Endothelial cell of umbilical vein (primary cell): ENCODE measurements around the gene AGT. TPM values are rescaled to one million over a fixed set of nuclear protein-coding genes. Genes with fewer than 3 reads are reported as not detected.

ENCODE experiments used
- BruUV-seq: library from RNA; stranded (reverse); fragments of 400-500 nt; replicated peaks from 2 replicates; lab custom pipeline; 2021; lab: Mats Ljungman, UMichigan
- CTCF ChIA-PET: fragments of 300-600, 350-600 bp; sonication (Branson Sonifier 250); formaldehyde crosslinking; loops from one replicate; lab custom pipeline; 2021; ENCODE audit warnings: antibody characterized with exemption, inconsistent platforms; lab: Charles Lee
- POLR2A ChIA-PET: fragments of 300-600, 350-600 bp; sonication (Branson Sonifier 250); formaldehyde crosslinking; loops from one replicate; lab custom pipeline; 2021; ENCODE audit warnings: antibody characterized with exemption, inconsistent platforms; lab: Charles Lee
- DNase-seq: peaks from one replicate; pipeline ENCODE4 v3.0.0-alpha.2; 2011; ENCODE audit warnings: low read depth, low spot score
- FAIRE-seq: peaks from 2 replicates; lab custom pipeline; 2011; peaks lifted over from hg19 to GRCh38; lab: Jason Lieb, UNC
- H2AFZ ChIP-seq: 2 replicates; pipeline ENCODE4 v1.6.0; 2012; ENCODE audit warnings: low read depth, low read length, control low read depth, inconsistent platforms
- H3K27ac ChIP-seq: 2 replicates; pipeline ENCODE4 v1.5.1; 2011; ENCODE audit warnings: low read depth, mild to moderate bottlenecking, control low read depth, low read length, moderate library complexity; ENCODE audit not compliant: insufficient read depth
- H3K27me3 ChIP-seq, 2 experiments: 2 replicates each; pipeline versions ENCODE4 v1.6.0 to v1.6.1; 2011; ENCODE audit warnings: low read length in 2 of 2, mixed read lengths in 1 of 2; ENCODE audit not compliant: control insufficient read depth in 2 of 2, insufficient read depth in 2 of 2
- H3K36me3 ChIP-seq, 2 experiments: 2 replicates in 1 of 2; 3 replicates in 1 of 2; pipeline ENCODE4 v1.5.1; 2011; ENCODE audit warnings: low read length in 2 of 2, mild to moderate bottlenecking in 1 of 2, moderate library complexity in 1 of 2; ENCODE audit not compliant: control insufficient read depth in 2 of 2, insufficient read depth in 2 of 2; ENCODE audit errors: extremely low read depth in 1 of 2
- H3K4me1 ChIP-seq: 3 replicates; pipeline ENCODE4 v1.5.1; 2011; ENCODE audit warnings: mild to moderate bottlenecking, low read length; ENCODE audit not compliant: control insufficient read depth, insufficient read depth; ENCODE audit errors: extremely low read depth
- H3K4me2 ChIP-seq: 2 replicates; pipeline ENCODE4 v1.6.1; 2011; ENCODE audit warnings: low read length, control low read depth, mixed read lengths; ENCODE audit not compliant: insufficient read depth
- H3K4me3 ChIP-seq, 3 experiments: fragments of 200-600 bp in 1 of 3; sonication (generic), shearing (Covaris generic) in 1 of 3; replicated peaks in 1 of 3; 2 replicates each; pipeline ENCODE4 v1.5.1; 2011 to 2016; ENCODE audit warnings: control low read depth in 3 of 3, low read length in 3 of 3, mild to moderate bottlenecking in 2 of 3, inconsistent platforms in 1 of 3, low read depth in 1 of 3, moderate library complexity in 1 of 3; ENCODE audit not compliant: insufficient read depth in 1 of 3
- H3K79me2 ChIP-seq: 2 replicates; pipeline ENCODE4 v1.6.0; 2012; ENCODE audit warnings: low read length, inconsistent platforms; ENCODE audit not compliant: control insufficient read depth, insufficient read depth
- H3K9ac ChIP-seq: replicated peaks from 2 replicates; pipeline ENCODE3; 2011; ENCODE audit warnings: low read length, control low read depth; ENCODE audit not compliant: insufficient read depth; ENCODE audit errors: extremely low read depth
- H3K9me1 ChIP-seq: replicated peaks from 3 replicates; pipeline ENCODE4 v1.6.0; 2011; ENCODE audit warnings: mild to moderate bottlenecking, low read length; ENCODE audit not compliant: control insufficient read depth, insufficient read depth; ENCODE audit errors: extremely low read depth
- H3K9me3 ChIP-seq: replicated peaks from 2 replicates; pipeline ENCODE4 v1.5.1; 2012; ENCODE audit warnings: low read length, inconsistent platforms; ENCODE audit not compliant: control insufficient read depth, insufficient read depth
- H4K20me1 ChIP-seq: replicated peaks from 2 replicates; pipeline ENCODE3; 2011; ENCODE audit warnings: mild to moderate bottlenecking, low read length; ENCODE audit not compliant: control insufficient read depth, insufficient read depth; ENCODE audit errors: extremely low read depth
- CTCF ChIP-seq, 2 donors: IDR thresholded peaks; 1 replicate in 1 of 2; 2 replicates in 1 of 2; pipeline ENCODE4 v1.5.1; 2011; ENCODE audit warnings: low read length in 2 of 2, mild to moderate bottlenecking in 2 of 2, moderate library complexity in 2 of 2, control low read depth in 1 of 2, inconsistent platforms in 1 of 2, low read depth in 1 of 2; ENCODE audit not compliant: insufficient read depth in 1 of 2; ENCODE audit errors: extremely low read depth in 1 of 2
- EZH2 ChIP-seq: IDR thresholded peaks from 2 replicates; pipeline ENCODE4 v1.6.1; 2012; ENCODE audit warnings: borderline replicate concordance, low read depth, mild to moderate bottlenecking, moderate library complexity, low read length, inconsistent platforms; ENCODE audit not compliant: severe bottlenecking
- MYC ChIP-seq: IDR thresholded peaks from one replicate; pipeline ENCODE4 v1.6.1; 2011; ENCODE audit warnings: mild to moderate bottlenecking, low read depth, low read length
- POLR2A ChIP-seq: IDR thresholded peaks from 2 replicates; pipeline ENCODE4 v1.6.1; 2012; ENCODE audit warnings: low read depth, mild to moderate bottlenecking, control low read depth, low read length
- POLR2AphosphoS5 ChIP-seq: IDR thresholded peaks from 2 replicates; pipeline ENCODE4 v1.6.1; 2012; ENCODE audit warnings: low read depth, mild to moderate bottlenecking, control low read depth, low read length, moderate library complexity; ENCODE audit not compliant: insufficient read depth
- dilution Hi-C: fragments of 300-500 bp; cut with MboI; formaldehyde crosslinking; loops from one replicate; pipeline ENCODE4 v1.15.0; 2019; ENCODE audit warnings: low sequenced_read_pairs; ENCODE audit not compliant: extremely low pct_ligation_motif_present
- intact Hi-C: fragments of 100-400 bp; cut with micrococcal nuclease; formaldehyde crosslinking; loops from one replicate; pipeline ENCODE4 v1.10.0; 2022
- polyA plus RNA-seq, 4 experiments: library from polyadenylated mRNA; depleted of rRNA in 3 of 4; stranded (reverse) in 3 of 4; unstranded in 1 of 4; fragments of >200 nt; gene quantifications; 2 replicates each; pipeline versions ENCODE4 v1.2.1 to v1.2.3, GENCODE V29; 2011 to 2012; ENCODE audit warnings: missing spikeins in 1 of 4
- total RNA-seq: library from RNA; stranded (reverse); gene quantifications from 2 replicates; pipeline ENCODE4 v1.2.3, GENCODE V29; 2021

The AGT gene
- total and polyA plus RNA-seq, 2 donors (not counting 3 experiments of a cell fraction or from before 2014, with no cell fraction given), result not detected

GRCh38 chr1:230749150-230749549 is 35.2 kb upstream of the AGT start:
- FAIRE-seq, result no peak
- no peaks in the 10 kb centered on the region for H3K4me1 ChIP-seq
- no peaks in the 10 kb centered on the region for H3K9me1 ChIP-seq
- H3K4me3 ChIP-seq, result no peak overlapping the region
- no TSS peak for BruUV-seq
- H3K27ac ChIP-seq, result no peak overlapping the region
- no peaks in the 10 kb centered on the region for H3K79me2 ChIP-seq
- no peak overlapping the region for H3K9ac ChIP-seq
- no peaks in the 10 kb centered on the region for H3K36me3 ChIP-seq
- CTCF ChIA-PET, result no interaction called here
- H2AFZ ChIP-seq, result no peak overlapping the region
- dilution Hi-C loops, result no loop called here
- no peak for DNase-seq
- intact Hi-C loops, result no loop called here
- H4K20me1 ChIP-seq, result no peaks in the 10 kb centered on the region
- TF ChIP-seq MYC (no peak), POLR2AphosphoS5 (no peak), CTCF (IDR thresholded peaks at IDR 0.05; ENCODE audit: extremely low read depth in 1 of 2, insufficient read depth in 1 of 2, low read depth in 1 of 2, low read length in 2 of 2) (no peak), EZH2 (no peak), POLR2A (no peak)
- POLR2A ChIA-PET, result no interaction called here
- H3K4me2 ChIP-seq, result no peak overlapping the region
- no peaks in the 10 kb centered on the region for H3K27me3 ChIP-seq
- H3K9me3 ChIP-seq, result no peaks in the 10 kb centered on the region
